Fibroblast of lung (primary cell): ENCODE results near the gene SSTR5.

Source experiments
- EZH2 ChIP-seq: IDR thresholded peaks from 2 replicates; pipeline ENCODE4 v1.5.1; 2012; ENCODE audit warnings: low read length, control low read depth, mild to moderate bottlenecking; ENCODE audit errors: missing control alignments
- TF ChIP-seq, protein P1 (sequence below), 2 donors: IDR thresholded peaks in 1 of 2; conservative IDR thresholded peaks in 1 of 2; 1 replicate in 1 of 2; 2 replicates in 1 of 2; pipeline ENCODE4 v1.5.1; 2011 to 2012; ENCODE audit warnings: low read length in 2 of 2, control low read depth in 1 of 2, inconsistent platforms in 1 of 2, low read depth in 1 of 2, mild to moderate bottlenecking in 1 of 2

GRCh38 chr16:1060416-1061340 is 11.9 kb upstream of the SSTR5 start:
- no peak for TF ChIP-seq EZH2
- TF ChIP-seq, protein P1, sequence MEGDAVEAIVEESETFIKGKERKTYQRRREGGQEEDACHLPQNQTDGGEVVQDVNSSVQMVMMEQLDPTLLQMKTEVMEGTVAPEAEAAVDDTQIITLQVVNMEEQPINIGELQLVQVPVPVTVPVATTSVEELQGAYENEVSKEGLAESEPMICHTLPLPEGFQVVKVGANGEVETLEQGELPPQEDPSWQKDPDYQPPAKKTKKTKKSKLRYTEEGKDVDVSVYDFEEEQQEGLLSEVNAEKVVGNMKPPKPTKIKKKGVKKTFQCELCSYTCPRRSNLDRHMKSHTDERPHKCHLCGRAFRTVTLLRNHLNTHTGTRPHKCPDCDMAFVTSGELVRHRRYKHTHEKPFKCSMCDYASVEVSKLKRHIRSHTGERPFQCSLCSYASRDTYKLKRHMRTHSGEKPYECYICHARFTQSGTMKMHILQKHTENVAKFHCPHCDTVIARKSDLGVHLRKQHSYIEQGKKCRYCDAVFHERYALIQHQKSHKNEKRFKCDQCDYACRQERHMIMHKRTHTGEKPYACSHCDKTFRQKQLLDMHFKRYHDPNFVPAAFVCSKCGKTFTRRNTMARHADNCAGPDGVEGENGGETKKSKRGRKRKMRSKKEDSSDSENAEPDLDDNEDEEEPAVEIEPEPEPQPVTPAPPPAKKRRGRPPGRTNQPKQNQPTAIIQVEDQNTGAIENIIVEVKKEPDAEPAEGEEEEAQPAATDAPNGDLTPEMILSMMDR (conservative IDR thresholded peaks at IDR 0.05 in 1 of 2, IDR thresholded peaks at IDR 0.05 in 1 of 2; ENCODE audit: low read depth in 1 of 2, low read length in 2 of 2): no peak
